BLaER1 (cell line): ENCODE results near the gene CEP104.

ENCODE experiments used
- H3K27ac ChIP-seq: shearing (Covaris generic); formaldehyde crosslinking; 2 replicates; pipeline ENCODE4 v1.8.1; 2022
- H3K27me3 ChIP-seq: shearing (Covaris generic); formaldehyde crosslinking; 2 replicates; pipeline ENCODE4 v1.8.1; 2022
- H3K36me3 ChIP-seq: shearing (Covaris generic); formaldehyde crosslinking; 2 replicates; pipeline ENCODE4 v1.8.1; 2022
- H3K4me1 ChIP-seq: shearing (Covaris generic); formaldehyde crosslinking; 2 replicates; pipeline ENCODE4 v1.8.1; 2022
- H3K4me2 ChIP-seq: shearing (Covaris generic); formaldehyde crosslinking; 2 replicates; pipeline ENCODE4 v1.8.1; 2022
- H3K4me3 ChIP-seq: shearing (Covaris generic); formaldehyde crosslinking; 2 replicates; pipeline ENCODE4 v1.8.1; 2022
- H3K9ac ChIP-seq: shearing (Covaris generic); formaldehyde crosslinking; 2 replicates; pipeline ENCODE4 v1.8.1; 2022
- H3K9me3 ChIP-seq: shearing (Covaris generic); formaldehyde crosslinking; 2 replicates; pipeline ENCODE4 v1.8.1; 2022
- H4K20me1 ChIP-seq: shearing (Covaris generic); formaldehyde crosslinking; 2 replicates; pipeline ENCODE4 v1.8.1; 2022
- Cebpa-rat ChIP-seq: shearing (Covaris generic); IDR thresholded peaks from 2 replicates; pipeline ENCODE4 v1.8.1; 2022

Gene CEP104

DNA sequence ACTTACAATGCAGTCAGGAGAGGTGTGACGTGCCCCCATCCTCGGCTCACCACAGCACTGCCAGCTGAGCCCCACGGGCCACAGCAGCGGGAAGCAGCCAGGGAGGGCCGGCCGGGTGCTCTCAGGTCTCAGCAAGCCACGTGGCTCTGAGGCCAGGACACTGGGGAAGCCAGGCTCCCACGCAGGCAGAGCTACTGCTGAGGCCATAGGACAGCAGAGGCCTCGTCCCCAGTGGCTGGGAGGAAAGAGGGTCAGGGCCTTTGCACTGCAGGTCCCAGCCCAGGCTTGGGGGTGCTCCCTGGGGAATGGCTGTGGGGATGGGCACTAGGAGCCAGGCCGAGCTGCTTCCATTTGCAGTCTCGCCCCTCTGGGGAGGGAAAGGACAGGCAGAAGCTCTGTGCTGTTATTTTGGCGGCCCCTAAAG, 66.5 kb downstream of the CEP104 start:
- H3K27me3 ChIP-seq, result no peaks in the 10 kb centered on the region
- H4K20me1 ChIP-seq, result peaks cover 100% of the 10 kb centered on the region
- H3K27ac ChIP-seq, result no peak overlapping the region
- H3K36me3 ChIP-seq, result peaks cover 72% of the 10 kb centered on the region
- peak overlapping the region; percentile 63; the same call in 1 of the 2 replicates for H3K9ac ChIP-seq
- H3K4me2 ChIP-seq, result peak overlapping the region; percentile 90
- no peaks in the 10 kb centered on the region for H3K9me3 ChIP-seq
- H3K4me3 ChIP-seq, result no peak overlapping the region
- H3K4me1 ChIP-seq, result peaks cover 83% of the 10 kb centered on the region
- no peak for TF ChIP-seq Cebpa-rat

DNA sequence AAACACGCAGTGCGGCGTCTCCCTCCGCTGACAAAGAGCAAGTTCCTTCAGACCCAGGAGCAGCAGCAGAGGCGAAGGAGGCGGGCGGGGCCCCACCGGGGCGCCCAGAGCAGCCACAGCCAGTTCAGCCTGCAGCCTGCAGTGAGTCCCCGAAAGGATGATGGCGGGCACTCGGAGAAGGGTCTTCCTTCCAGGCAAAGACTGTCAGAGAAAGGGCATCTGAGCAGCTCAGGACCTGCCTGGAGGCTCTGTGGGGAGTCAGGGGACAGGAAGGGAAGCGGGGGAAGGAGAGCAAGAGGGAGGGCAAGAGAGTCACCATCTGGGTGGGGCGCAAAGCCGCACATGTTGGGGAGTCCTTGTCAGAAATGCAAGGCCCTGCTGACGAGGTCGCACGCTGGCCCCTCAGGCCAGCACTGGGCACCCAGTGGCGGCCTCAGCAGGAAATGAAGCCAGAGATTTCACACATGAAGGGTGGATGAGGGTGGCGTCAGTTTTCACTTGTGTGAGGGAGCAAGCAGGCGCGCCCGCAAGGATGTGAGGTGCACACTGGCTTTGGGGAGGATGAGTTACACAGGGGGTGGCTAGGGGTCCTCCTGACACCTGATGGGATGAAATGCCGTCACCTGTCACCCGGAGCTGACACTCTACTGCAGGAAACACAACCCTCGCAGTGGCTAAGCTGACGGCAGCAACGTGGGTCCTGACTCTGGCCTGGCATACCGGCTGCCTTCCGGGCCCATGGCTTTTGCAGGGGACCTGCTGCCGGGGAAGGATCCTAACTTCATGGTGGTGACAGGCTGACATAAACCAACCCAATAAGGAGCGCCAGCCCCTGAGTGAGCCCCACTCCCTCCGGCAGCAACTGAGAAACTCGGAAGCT, 67.3 kb downstream of the CEP104 start:
- H3K4me1 ChIP-seq, result peaks cover 83% of the 10 kb centered on the region
- TF ChIP-seq Cebpa-rat, result no peak
- no peaks in the 10 kb centered on the region for H3K27me3 ChIP-seq
- H3K4me2 ChIP-seq, result peak overlapping the region; percentile 90
- H3K4me3 ChIP-seq, result peak overlapping the region; percentile 15
- H4K20me1 ChIP-seq, result peaks cover 100% of the 10 kb centered on the region
- H3K36me3 ChIP-seq, result peaks cover 78% of the 10 kb centered on the region
- no peaks in the 10 kb centered on the region for H3K9me3 ChIP-seq
- H3K9ac ChIP-seq, result peak overlapping the region; percentile 63
- H3K27ac ChIP-seq, result peak overlapping the region; percentile 25; the same call in 1 of the 2 replicates

DNA sequence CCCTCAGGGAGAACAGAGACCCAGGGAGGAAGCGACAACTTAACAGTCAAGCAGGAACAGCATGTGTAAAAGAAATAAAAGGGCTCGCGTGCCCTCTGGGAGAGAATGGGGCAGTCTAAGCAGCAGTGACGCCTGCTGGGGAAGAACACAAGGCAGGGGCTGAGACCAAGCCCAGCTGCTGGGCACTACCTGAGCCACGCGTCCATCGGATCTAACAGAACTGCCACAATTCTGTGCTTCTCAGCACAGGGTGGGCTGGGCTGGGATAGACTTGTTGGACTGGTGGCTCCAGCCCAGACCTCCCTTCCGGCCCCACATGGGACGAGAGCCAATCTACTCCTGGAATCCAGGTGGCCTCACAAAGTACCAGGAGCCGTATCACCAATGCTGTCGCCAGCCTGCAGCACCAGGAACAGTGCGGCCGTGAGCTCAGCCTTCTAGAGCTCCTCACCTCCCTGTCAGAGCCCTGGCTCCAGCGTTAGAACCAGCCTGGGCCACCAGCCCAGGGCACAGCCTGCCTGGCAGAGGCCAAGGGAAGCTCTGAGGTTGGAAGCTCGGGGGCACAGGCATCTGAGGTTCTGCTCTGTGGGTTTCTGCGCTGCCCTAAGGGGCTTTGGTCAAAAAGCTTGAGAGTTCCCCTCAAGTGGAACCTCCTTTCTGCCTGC, 68.1 kb downstream of the CEP104 start:
- peaks cover 73% of the 10 kb centered on the region for H3K36me3 ChIP-seq
- H3K27ac ChIP-seq, result peak overlapping the region; percentile 25; the same call in 1 of the 2 replicates
- peak overlapping the region; percentile 63 for H3K9ac ChIP-seq
- H3K4me3 ChIP-seq, result peak overlapping the region; percentile 15
- no peaks in the 10 kb centered on the region for H3K9me3 ChIP-seq
- H3K27me3 ChIP-seq, result no peaks in the 10 kb centered on the region
- H3K4me1 ChIP-seq, result peaks cover 83% of the 10 kb centered on the region
- peak overlapping the region; percentile 90 for H3K4me2 ChIP-seq
- peaks cover 100% of the 10 kb centered on the region for H4K20me1 ChIP-seq
- no peak for TF ChIP-seq Cebpa-rat

DNA sequence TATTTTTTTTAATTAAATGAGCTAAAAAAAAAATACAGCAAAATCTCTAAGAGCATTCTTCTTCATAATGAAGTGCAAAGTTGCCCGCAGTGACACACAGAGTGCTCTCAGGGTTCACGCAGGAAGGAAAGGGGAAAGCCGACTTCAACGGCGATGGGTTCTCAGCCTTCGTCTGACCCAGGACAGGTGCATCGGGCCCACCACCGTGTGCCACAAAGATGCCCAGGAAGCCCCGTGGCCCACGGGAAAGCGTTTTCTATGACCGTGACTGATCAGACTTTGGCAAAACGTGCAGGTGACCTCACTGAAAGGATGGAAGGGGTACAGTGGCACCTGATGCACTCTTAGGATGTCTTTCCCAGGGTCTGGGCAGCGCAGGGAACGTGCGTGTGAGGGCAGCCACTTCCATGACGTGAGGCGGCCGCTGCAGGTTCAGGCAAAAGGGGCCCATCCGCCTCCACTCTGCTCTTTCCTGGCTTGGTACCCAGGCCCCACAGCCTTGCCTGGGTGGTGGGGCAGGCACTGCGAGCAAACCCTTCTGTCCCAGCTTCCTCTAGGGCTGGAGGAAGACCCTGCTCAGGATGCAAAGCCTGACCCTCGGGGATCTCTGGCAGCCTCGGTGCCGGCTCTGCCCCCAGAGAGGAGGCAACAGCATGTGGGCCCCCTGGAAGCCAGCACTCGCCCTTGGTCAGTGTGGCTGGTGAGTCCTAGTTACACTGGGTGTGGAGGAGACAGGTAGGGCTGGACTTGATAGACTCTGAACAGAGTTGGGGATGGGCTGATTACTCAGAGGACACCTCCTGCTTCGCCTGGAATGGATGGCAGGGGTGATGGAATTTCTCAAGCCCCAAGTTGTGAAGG, 69.0 kb downstream of the CEP104 start:
- Histone ChIP-seq H3K9me3 (no peaks in the 10 kb centered on the region), H3K4me1 (peaks cover 86% of the 10 kb centered on the region), H3K27ac (no peak overlapping the region), H3K4me2 (peak overlapping the region; percentile 90), H3K4me3 (peak overlapping the region; percentile 38), H3K9ac (0 out of 2 replicates have a peak overlapping the region, but pooled peaks have one; percentile 10), H3K27me3 (no peaks in the 10 kb centered on the region), H3K36me3 (peaks cover 66% of the 10 kb centered on the region), H4K20me1 (peaks cover 100% of the 10 kb centered on the region)
- TF ChIP-seq Cebpa-rat, result no peak

DNA sequence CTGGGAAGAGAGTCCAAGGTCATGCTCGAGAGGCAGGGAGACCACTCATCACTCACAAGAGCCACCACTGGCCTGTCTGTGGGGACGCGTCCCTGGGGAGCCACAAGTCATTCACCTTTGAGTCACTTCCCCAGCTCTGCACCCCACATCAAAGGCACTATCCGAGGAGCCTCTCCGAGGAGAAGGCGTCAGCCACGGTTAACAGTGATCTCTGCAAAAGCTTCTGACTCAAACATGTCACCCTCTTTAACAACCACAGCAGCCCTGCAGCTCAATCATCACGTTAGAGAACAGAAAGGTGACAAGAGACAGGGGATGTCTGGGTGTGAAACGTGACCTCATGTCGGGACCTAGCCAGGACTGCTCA, 69.7 kb downstream of the CEP104 start:
- Histone ChIP-seq H3K27ac (no peak overlapping the region), H4K20me1 (peaks cover 100% of the 10 kb centered on the region), H3K36me3 (peaks cover 66% of the 10 kb centered on the region), H3K4me3 (peak overlapping the region; percentile 38; the same call in 1 of the 2 replicates), H3K4me2 (peak overlapping the region; percentile 90), H3K9me3 (no peaks in the 10 kb centered on the region), H3K27me3 (no peaks in the 10 kb centered on the region), H3K4me1 (peaks cover 92% of the 10 kb centered on the region), H3K9ac (no peak overlapping the region)
- TF ChIP-seq Cebpa-rat, result no peak

DNA sequence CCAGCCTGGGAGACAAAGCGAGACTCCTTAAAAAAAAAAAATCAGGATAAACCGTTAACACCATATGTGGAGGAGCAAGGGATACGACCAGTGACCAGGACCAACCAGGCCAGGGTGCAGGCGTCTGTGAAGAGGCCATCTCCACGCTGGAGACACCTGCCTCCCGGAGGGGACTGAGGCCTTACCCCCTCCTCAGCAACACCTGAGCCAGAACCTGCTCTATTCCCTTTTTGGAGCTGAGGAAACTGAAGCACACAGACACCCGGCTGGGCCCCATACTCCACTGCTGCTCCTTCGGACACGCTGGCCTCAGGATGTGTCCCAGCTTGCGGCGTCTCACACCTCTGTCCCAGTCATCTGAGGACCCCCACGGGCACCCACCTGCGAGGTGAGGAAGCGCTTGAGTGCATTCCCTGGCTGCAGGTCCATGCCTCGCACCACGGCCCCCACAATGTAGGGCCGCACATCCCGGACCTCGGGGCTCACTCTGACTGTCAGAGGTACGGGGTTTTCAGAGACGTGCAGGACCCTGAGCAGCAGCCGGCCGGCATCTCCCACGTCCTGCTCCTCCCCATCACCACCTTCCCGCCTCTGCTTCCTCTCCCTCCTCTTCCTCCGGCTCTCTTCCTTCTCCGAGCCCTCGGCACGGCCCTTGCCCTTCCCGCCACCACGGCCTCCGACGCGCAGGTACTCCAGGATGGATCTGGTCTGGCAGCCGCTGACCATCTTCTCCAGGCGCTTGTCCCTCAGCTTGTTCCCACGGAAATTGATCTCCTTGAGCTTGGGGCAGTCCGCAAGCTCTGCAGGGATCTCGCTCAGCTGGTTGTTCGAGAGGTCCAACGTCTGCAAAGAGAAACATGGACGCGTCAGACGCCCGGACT, 70.3 kb downstream of the CEP104 start:
- peak overlapping the region; percentile 90 for H3K4me2 ChIP-seq
- TF ChIP-seq Cebpa-rat, result no peak
- H3K9me3 ChIP-seq, result no peaks in the 10 kb centered on the region
- H3K27me3 ChIP-seq, result no peaks in the 10 kb centered on the region
- H3K27ac ChIP-seq, result no peak overlapping the region
- H3K36me3 ChIP-seq, result peaks cover 67% of the 10 kb centered on the region
- peaks cover 98% of the 10 kb centered on the region for H3K4me1 ChIP-seq
- no peak overlapping the region for H3K4me3 ChIP-seq
- peaks cover 100% of the 10 kb centered on the region for H4K20me1 ChIP-seq
- H3K9ac ChIP-seq, result no peak overlapping the region

DNA sequence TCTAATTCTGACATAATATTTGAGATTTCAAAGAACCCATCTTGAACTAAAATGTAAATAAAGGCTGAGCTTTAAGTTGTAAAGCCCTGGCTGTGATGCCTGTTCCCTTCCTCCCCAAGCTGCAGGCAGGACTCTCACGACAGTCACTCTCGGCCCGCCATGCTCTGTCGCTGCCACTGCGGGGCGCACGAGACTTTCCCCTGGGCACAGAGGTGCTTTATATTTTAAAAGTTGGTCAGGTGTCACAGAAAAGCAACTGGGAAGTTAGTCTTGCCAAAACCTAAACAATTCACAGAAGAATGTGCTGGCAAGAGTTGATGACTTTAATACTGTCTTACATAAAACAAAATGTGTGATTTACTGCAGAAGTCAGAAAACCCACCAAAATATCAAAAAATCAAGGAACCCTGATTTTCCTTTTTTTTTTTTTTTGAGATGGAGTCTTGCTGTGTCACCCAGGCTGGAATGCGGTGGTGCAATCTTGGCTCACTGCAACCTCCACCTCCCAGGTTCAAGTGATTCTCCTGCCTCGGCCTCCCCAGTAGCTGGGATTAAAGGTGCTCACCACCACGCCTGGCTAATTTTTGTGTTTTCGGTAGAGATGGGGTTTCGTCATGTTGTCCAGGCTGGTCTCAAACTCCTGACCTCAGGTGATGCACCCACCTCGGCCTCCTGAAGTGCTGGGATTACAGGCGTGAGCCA, 71.4 kb downstream of the CEP104 start:
- Histone ChIP-seq H4K20me1 (peaks cover 100% of the 10 kb centered on the region), H3K4me2 (peak overlapping the region; percentile 90), H3K9me3 (no peaks in the 10 kb centered on the region), H3K4me3 (peak overlapping the region; percentile 17; the same call in 1 of the 2 replicates), H3K4me1 (peaks cover 88% of the 10 kb centered on the region), H3K27me3 (no peaks in the 10 kb centered on the region), H3K36me3 (peaks cover 69% of the 10 kb centered on the region), H3K27ac (no peak overlapping the region), H3K9ac (no peak overlapping the region; the same call in 1 of the 2 replicates)
- no peak for TF ChIP-seq Cebpa-rat

DNA sequence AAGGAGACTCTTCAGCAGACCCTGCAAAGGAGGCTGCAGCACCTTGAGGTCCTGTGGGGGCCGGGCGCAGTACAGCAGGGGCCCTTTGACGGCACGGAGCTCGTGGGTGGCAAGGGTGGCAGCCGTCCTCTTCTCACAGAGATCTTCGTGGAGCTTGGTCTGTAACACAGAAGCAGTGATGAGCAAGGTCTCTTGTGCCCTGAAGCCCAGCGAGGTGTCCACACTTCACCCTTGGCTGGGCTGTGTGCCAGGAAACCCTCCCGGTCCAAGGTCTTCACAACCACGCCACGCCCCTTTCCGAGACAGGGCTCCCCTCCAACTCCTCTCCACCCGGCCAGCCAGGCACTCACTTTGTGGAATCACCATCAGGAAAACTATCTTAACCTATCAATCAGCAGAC, 72.0 kb downstream of the CEP104 start:
- Histone ChIP-seq H3K36me3 (peaks cover 69% of the 10 kb centered on the region), H3K9me3 (no peaks in the 10 kb centered on the region), H4K20me1 (peaks cover 99% of the 10 kb centered on the region), H3K9ac (peak overlapping the region; percentile 25; the same call in 1 of the 2 replicates), H3K27ac (peak overlapping the region; percentile 26; the same call in 1 of the 2 replicates), H3K4me3 (peak overlapping the region; percentile 17; the same call in 1 of the 2 replicates), H3K27me3 (no peaks in the 10 kb centered on the region), H3K4me1 (peaks cover 83% of the 10 kb centered on the region), H3K4me2 (peak overlapping the region; percentile 90)
- no peak for TF ChIP-seq Cebpa-rat
